Pericardium fibroblast (primary cell): Measurements from ENCODE around the gene GRIP2. TPM values are rescaled to one million over a fixed set of nuclear protein-coding genes. Genes with fewer than 3 reads are reported as not detected.

Experiments
- total RNA-seq: library from RNA; depleted of rRNA; stranded (reverse); fragments of >200 nt; gene quantifications from 2 replicates; pipeline ENCODE4 v1.2.3, GENCODE V29; 2015

The GRIP2 gene
- total RNA-seq = 0.17 TPM in 1 of 2 replicates, not detected in the other

DNA sequence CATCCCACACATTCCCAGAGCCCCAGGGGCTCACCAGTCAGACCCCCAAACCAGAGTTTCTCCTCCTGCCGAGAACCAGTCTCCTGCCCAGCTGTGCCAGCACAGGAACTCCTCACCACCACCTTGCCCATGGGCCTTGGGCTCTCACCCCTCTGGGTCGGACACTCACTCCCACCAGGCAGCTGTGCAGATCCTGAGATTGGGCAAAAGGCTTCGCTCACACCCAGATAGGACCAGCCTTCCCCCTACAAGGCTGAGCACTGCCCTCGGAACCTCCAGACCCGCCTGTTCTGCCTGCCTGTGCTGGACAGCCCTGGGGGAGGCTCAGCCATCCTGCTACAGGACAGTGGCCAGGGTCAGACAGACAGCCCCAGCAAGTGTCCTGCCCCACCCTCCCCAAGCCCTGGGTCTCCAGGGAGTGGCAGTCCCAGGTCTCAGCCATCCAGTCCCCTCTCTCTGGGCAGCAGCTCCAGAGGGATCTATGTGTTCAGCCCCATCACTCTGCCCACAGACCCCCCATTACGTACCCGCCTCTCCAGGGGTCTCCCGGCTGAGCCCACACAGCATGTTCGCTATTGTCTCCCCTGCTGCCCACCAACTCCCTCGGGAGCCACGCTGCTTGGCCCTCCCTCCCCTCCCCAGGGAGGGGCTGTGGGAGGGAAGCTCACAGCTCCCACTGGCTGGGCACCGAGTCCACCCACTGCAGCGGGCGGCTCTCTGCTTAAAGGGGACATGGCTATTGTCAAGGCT, at the start of gene GRIP2:
Gene GRIP2, minus strand, starts transcription at position 601 of the 750 bp plus-strand sequence. Its CDS starts 34 bp downstream, at position 567.

Other genes starting within 250 kb of the GRIP2 start
- 4.1 and 4.3 TPM in 2 replicates for gene SLC6A6, start 137.7 kb downstream of the GRIP2 start, total RNA-seq
- gene CCDC174, start 111.4 kb upstream of the GRIP2 start, total RNA-seq = 7.1 and 9.6 TPM in 2 replicates
- 0.09 and 0.35 TPM in 2 replicates for gene C3orf20, start 134.8 kb upstream of the GRIP2 start, total RNA-seq